AG04450 (cell line): ENCODE data around the gene IPP. TPM values are rescaled to one million over a fixed set of nuclear protein-coding genes. Genes with fewer than 3 reads are reported as not detected.
"Not testable (repeated sequence)": the region's sequence is repeated elsewhere in the genome, so short reads cannot be mapped to it uniquely, and the experiment has no call there.

Experiments
- CTCF ChIA-PET: fragments of 300-600, 350-600 bp; formaldehyde crosslinking; extraction: SDS; loops from one replicate; lab custom pipeline; 2022; ENCODE audit warnings: antibody characterized with exemption, inconsistent platforms; lab: Charles Lee
- POLR2A ChIA-PET: fragments of 350-600 bp; formaldehyde crosslinking; extraction: SDS; loops from one replicate; lab custom pipeline; 2021; ENCODE audit warnings: antibody characterized with exemption, inconsistent platforms; lab: Yijun Ruan, JAX
- DNase-seq: peaks from one replicate; pipeline ENCODE4 v3.0.0-alpha.2; 2011; ENCODE audit warnings: low read depth, low spot score
- H3K27ac ChIP-seq: one replicate; pipeline ENCODE4 v1.5.1; 2012; ENCODE audit warnings: low read depth, low read length, control low read depth
- H3K27me3 ChIP-seq: one replicate; pipeline ENCODE4 v1.6.0; 2012; ENCODE audit warnings: low read length; ENCODE audit not compliant: control insufficient read depth, insufficient read depth
- H3K4me3 ChIP-seq: 2 replicates; pipeline ENCODE4 v1.5.1; 2011; ENCODE audit warnings: mild to moderate bottlenecking, low read depth, low read length, control low read depth
- H3K9me3 ChIP-seq: 2 replicates; pipeline ENCODE4 v1.5.1; 2012; ENCODE audit warnings: low read length; ENCODE audit not compliant: control insufficient read depth, insufficient read depth
- polyA plus RNA-seq: library from polyadenylated mRNA; depleted of rRNA; stranded (reverse); fragments of >200 nt; gene quantifications from 2 replicates; pipeline ENCODE4 v1.2.3, GENCODE V29; 2011
- TF ChIP-seq, protein P1 (sequence below): IDR thresholded peaks from 2 replicates; pipeline ENCODE4 v1.5.1; 2011; ENCODE audit warnings: low read depth, low read length, control low read depth, inconsistent platforms

IPP gene
- polyA plus RNA-seq, 1 experiment: 13.6 TPM

- CTCF ChIA-PET: no interaction called here
- no peaks in the 10 kb centered on the region for H3K27me3 ChIP-seq
- no peak overlapping the region for H3K27ac ChIP-seq
- TF ChIP-seq, protein P1, sequence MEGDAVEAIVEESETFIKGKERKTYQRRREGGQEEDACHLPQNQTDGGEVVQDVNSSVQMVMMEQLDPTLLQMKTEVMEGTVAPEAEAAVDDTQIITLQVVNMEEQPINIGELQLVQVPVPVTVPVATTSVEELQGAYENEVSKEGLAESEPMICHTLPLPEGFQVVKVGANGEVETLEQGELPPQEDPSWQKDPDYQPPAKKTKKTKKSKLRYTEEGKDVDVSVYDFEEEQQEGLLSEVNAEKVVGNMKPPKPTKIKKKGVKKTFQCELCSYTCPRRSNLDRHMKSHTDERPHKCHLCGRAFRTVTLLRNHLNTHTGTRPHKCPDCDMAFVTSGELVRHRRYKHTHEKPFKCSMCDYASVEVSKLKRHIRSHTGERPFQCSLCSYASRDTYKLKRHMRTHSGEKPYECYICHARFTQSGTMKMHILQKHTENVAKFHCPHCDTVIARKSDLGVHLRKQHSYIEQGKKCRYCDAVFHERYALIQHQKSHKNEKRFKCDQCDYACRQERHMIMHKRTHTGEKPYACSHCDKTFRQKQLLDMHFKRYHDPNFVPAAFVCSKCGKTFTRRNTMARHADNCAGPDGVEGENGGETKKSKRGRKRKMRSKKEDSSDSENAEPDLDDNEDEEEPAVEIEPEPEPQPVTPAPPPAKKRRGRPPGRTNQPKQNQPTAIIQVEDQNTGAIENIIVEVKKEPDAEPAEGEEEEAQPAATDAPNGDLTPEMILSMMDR: no peak
- no peaks in the 10 kb centered on the region for H3K9me3 ChIP-seq
- POLR2A ChIA-PET: interaction anchor here (0.7 kb wide), 1 partner anchor 14 kb away, joined by 3 read pairs; no protein-coding TSS in a partner anchor
- DNase-seq: no peak
- no peak overlapping the region for H3K4me3 ChIP-seq
Measured at GRCh38 chr1:45704637-45705036, 45.8 kb downstream of the IPP start.

DNA sequence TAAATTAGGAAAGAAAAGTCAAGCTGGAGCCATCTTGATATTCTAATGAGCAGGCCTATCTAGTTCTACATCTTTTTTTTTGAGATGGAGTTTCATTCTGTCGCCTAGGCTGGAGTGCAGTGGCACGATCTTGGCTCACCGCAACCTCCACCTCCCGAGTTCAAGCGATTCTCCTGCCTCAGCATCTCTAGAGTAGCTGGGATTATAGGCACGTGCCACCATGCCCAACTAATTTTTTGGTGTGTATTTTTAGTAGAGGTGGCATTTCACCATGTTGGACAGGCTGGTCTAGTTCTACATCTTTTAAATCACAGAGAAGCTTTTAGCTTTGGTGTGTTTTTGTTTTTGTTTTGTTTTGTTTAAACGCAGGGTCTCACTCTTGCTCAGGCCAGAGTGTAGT is 55.6 kb downstream of the IPP start:
- DNase-seq: no peak
- Histone ChIP-seq H3K9me3 (no peaks in the 10 kb centered on the region), H3K27ac (no peak overlapping the region), H3K4me3 (no peak overlapping the region), H3K27me3 (no peaks in the 10 kb centered on the region)
- CTCF ChIA-PET: no interaction called here
- TF ChIP-seq, protein P1: no peak
- POLR2A ChIA-PET: no interaction called here

DNA sequence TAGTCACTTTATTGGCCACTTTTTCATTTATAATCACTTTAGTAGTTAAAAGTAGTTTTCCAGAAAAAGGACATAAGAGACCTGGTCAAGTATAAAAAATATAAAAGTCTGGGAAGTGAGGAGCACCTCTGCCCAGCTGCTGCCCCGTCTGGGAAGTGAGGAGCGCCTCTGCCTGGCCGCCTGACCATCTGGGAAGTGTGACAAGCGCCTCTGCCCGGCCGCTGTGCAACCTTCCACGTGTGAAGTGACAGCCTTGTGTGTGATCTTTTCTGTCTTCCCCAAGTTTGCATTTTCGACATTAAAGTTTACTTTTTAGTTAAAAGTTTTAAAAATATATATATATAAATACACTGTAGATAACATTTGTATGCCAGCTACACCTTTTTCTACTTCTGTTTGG is 56.6 kb downstream of the IPP start:
- CTCF ChIA-PET, H3K27ac ChIP-seq, DNase-seq, H3K27me3 ChIP-seq, H3K4me3 ChIP-seq, H3K9me3 ChIP-seq, POLR2A ChIA-PET: not testable (repeated sequence)

DNA sequence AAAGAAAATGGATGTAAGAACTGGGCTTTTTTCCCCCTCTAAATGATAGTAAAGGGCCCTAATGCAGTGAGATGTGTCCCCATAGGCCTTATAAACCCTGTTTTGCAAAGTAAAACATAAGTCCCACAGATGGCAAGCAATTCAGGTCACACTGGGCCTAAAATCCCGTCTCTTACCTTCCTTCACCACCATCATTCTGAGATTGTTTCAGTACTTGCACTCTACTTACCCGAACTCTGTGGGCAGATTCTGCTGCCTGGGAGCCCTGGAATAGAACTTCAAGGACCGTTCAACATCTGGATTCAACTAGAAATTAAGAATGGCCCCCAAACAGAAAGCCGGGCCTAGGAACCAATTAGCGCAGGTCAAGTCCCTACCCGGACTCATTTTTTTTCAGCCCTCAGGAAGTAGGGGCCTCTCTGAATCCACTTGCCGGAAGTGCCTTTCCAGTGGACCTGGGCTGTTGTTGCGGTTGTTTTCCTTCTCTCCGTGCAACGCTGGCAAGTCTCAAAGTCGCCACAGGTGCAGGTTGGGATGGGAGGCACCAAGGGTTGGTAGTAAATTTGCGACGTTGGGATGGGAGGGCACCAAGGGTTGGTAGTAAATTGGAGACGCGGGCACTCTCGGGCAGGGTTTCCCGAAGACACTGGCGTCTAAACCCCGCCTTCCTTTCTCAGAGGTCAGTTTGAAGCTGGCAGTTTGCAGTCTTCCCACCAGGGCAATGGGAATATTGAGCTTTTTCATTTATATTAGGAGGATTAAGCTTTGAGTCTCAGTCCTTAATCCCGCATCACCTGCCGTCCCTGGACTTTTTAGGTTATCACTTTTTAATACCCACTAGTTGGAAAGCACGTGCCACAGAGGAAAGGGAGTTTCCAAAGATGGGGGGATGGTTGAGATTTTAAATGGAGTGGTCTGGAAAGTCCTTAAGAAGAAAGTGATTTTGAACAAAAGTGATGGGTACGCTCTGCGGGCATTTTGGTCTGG is 62.4 kb downstream of the IPP start, which contains the start of gene TMEM69:
Gene TMEM69, plus strand, starts transcription at position 428 of the 987 bp plus-strand sequence. CDS start 2,888 bp downstream, outside the sequence.
- H3K27ac ChIP-seq: peak within 1 kb of the TSS; percentile 94
- TF ChIP-seq, protein P1: peak; percentile 33
- ChIA-PET POLR2A (interaction anchor here (0.5 to 2.6 kb wide), 6 partner anchors 93 to 675 kb away, joined by 3 to 12 read pairs (median 4); partner anchors contain the start of genes NASP and PRDX1), CTCF (no interaction called here)
- peak within 1 kb of the TSS; percentile 98 for H3K4me3 ChIP-seq
- DNase-seq: peak; percentile 76
- no peaks in the 10 kb centered on the region for H3K9me3 ChIP-seq
- H3K27me3 ChIP-seq: no peaks in the 10 kb centered on the region

- POLR2A ChIA-PET: interaction anchor here (0.5 to 2.6 kb wide), 5 partner anchors 103 to 674 kb away, joined by 3 to 12 read pairs (median 6); partner anchors contain the start of genes MAST2, NASP and PRDX1
- Histone ChIP-seq H3K27ac (peak overlapping the region; percentile 94), H3K27me3 (no peaks in the 10 kb centered on the region), H3K9me3 (no peaks in the 10 kb centered on the region), H3K4me3 (peak overlapping the region; percentile 98)
- CTCF ChIA-PET: interaction anchor here (1.0 kb wide), 1 partner anchor 157 kb away, joined by 4 read pairs; no protein-coding TSS in a partner anchor
- peak; percentile 96 for DNase-seq
- TF ChIP-seq, protein P1: no peak
Measured at GRCh38 chr1:45687014-45687753, 63.3 kb downstream of the IPP start.
